NT2/D1 (cell line): Measurements from ENCODE around the gene IPCEF1.

Experiments
- SUZ12 ChIP-seq: IDR thresholded peaks from 2 replicates; pipeline ENCODE4 v1.6.1; 2011; ENCODE audit not compliant: insufficient read length, insufficient read depth; ENCODE audit errors: extremely low read depth
- YY1 ChIP-seq: IDR thresholded peaks from 2 replicates; pipeline ENCODE4 v1.6.1; 2011; ENCODE audit not compliant: insufficient read length, insufficient read depth

GRCh38 chr6:154227862-154228520, 128.6 kb downstream of the IPCEF1 start:
- TF ChIP-seq SUZ12 (no peak), YY1 (no peak)
